ENCODE measurements around the gene SVIL.

DNA sequence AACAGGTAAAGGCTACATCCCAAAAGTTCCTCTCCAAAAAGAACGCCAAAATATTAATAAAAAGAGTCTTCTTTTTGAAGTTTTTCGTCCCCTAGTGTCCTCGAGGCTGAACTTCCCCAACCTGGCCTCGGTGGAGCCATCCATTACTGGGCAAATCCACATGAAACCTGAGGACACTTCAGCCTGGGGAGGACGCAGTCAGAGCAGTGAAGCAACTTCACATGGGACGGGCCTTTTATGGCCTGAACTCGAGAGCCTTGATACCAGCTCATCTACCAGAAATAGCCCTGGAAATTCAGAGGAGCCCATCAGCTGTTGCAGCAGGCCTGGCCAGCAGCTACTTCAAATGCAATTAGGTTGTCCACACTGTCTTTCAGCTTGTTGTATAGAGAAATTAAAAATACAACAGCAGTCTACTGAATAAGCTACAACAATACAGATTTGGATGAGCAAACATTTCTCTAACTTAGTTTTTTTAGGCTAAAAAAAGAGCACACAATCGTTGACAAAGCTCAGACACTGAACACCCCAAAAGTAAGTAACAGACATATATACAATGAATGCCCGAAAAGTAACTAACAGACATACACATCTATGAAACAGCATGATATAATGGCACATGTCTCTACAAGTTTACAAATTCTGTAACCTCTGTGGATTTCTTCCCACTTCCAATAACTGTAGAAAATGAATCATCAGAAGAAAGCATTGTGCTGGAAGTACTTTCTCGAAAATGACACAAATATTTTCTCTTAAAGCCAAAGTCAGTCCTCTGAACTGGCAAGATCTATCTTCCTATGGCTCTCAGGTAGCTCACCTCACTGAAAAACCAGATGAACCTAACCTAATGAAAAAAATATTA lies at the start of gene SVIL:
- TF ChIP-seq, protein P1, sequence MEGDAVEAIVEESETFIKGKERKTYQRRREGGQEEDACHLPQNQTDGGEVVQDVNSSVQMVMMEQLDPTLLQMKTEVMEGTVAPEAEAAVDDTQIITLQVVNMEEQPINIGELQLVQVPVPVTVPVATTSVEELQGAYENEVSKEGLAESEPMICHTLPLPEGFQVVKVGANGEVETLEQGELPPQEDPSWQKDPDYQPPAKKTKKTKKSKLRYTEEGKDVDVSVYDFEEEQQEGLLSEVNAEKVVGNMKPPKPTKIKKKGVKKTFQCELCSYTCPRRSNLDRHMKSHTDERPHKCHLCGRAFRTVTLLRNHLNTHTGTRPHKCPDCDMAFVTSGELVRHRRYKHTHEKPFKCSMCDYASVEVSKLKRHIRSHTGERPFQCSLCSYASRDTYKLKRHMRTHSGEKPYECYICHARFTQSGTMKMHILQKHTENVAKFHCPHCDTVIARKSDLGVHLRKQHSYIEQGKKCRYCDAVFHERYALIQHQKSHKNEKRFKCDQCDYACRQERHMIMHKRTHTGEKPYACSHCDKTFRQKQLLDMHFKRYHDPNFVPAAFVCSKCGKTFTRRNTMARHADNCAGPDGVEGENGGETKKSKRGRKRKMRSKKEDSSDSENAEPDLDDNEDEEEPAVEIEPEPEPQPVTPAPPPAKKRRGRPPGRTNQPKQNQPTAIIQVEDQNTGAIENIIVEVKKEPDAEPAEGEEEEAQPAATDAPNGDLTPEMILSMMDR (IDR thresholded peaks at IDR 0.05), result no peak
- TF ChIP-seq EZH2 (IDR thresholded peaks at IDR 0.05; ENCODE audit: borderline replicate concordance, insufficient read depth, low read depth, low read length, poor library complexity, severe bottlenecking), result no peak
